HG02885 (cell line): Measurements from ENCODE around the gene ZFP3.
"Not testable (repeated sequence)": the region's sequence is repeated elsewhere in the genome, so short reads cannot be mapped to it uniquely, and the experiment has no call there.

Experiments used
- ATAC-seq: cut with Tn5 transposase; IDR thresholded peaks from one replicate; pipeline ENCODE4 v1.9.1; 2021; ENCODE audit warnings: mild to moderate bottlenecking; ENCODE audit not compliant: unreplicated experiment, poor library complexity

The ZFP3 gene

DNA sequence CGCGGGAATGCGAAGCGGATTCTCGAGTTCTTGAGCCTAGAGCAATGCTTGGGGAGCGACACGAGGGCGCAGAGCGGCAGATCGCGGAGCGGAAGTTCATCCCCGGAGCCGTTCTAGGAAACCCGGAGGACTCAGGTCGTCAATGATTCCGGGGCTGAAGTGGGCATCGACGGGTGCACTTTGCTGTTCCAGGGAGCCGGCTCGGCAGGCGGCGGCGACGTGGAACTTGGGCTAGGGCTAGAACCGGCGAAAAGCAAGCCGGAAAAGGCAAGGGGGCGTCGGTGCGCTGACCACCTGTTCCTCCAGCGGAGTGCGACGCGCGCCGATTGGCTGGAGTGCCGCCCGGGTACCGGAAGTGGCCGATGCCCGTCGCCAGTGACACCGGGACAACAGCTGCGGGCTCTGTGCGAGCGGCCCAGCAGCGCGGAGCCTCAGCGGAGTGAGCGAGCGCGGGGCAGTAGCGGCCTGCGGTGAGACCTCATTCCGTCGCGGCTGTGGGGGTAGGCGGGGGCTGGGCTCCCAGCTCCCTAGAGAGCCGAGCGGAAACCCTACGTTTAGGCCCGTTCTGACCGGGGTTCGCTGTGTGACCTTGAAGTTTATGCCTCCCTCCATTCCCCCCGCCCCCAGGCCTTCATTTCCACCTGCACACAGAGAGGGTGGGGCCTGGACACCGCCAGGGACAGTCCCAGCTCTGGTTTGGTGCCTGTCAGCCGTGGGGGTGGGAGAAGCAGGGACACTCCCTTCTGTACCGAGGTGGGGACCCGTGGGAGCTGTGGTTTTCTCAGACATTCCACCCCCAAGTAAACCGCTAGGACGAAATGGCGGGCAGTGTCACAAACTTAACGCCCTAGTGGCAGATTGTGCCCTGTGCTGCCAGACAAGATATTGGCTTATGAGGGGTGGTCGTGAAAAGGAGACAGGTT, at the start of gene ZFP3:
Gene ZFP3 (plus strand): TSS at position 362 of the 923 bp plus-strand sequence. CDS start 13,038 bp downstream, outside the sequence.
- peak; percentile 66 for ATAC-seq

DNA sequence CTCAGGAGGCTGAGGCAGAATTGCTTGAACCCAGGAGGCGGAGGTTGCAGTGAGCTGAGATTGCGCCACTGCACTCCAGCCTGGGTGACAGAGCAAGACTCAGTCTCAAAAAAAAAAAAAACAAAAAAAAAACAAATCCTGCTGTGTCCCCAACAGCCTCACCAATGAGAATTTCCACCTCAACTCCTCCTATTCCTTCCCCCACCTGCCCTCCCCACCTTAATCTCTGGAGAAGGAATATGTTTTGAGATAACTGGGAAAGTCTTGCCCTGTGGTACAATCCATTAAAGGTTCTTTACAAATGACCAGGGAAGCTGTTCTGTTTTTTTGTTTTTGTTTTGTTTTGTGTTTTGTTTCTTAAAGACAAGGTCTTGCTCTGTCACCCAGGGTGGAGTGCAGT, 48.1 kb upstream of the ZFP3 start:
- not testable (repeated sequence) for ATAC-seq

- ATAC-seq, result peak; percentile 62
These were observed 46.7 kb upstream of the ZFP3 start for GRCh38 chr17:5031365-5032082.

DNA sequence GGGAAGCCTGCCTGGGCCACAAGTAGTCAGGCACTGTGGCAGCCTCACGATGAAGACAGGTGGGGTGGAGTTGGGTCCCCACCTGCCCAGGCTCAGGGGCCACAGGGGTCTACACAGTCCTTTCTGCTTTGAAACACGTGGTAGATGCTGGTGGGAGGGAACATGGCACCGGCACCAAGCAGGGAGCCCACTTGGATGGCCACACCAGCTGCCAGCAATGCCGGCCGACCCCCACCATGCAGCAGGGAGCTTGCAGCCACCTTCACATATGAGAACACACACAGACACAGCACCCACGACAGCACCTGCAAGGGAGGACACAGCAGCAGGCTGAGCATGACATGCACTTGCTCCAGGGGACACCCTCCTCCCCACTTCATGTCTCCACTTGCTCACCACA, 45.4 kb upstream of the ZFP3 start:
- ATAC-seq, result no peak

DNA sequence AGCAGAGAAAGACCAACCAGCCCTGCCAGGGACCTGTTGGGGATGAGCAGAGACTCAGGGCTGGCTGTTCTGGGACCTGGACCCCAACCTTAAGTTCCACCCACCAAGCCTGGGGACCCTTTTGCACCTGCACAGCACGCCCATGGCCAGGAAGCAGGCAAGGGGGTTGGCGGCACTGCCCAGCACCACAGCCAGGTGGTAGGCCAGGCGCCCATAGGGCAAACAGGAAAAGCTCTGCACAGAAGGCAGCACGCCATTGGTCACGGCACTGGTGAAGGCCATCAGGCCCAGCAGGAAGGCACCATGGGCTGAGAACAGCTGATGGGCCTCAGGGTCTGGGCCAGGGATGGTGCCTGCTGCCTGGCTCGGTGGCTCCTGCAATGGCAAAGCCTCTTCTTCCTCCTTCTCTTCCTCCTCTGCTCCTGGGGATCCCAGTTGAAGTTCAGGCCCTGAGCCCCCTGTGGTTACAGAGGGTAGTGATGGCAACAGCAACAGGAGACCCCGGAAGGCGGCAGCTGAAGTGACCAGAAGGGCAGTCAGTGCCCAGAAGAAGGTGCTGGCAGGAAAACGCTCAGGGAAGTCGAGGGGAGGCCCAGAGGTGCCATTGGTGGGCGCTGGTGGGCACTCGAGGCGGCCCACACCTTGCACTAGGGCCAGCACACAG, 44.8 kb upstream of the ZFP3 start:
- no peak for ATAC-seq

GRCh38 chr17:5034063-5034462, 44.2 kb upstream of the ZFP3 start:
- ATAC-seq, result no peak

- no peak for ATAC-seq
These were observed 43.6 kb upstream of the ZFP3 start for GRCh38 chr17:5034651-5035050.

- ATAC-seq, result no peak
These were observed 43.0 kb upstream of the ZFP3 start, which contains the start of gene SLC52A1 for GRCh38 chr17:5035315-5035714. Gene SLC52A1, minus strand, starts transcription at chr17:5035426. Its CDS starts 820 bp downstream, at chr17:5034606.

DNA sequence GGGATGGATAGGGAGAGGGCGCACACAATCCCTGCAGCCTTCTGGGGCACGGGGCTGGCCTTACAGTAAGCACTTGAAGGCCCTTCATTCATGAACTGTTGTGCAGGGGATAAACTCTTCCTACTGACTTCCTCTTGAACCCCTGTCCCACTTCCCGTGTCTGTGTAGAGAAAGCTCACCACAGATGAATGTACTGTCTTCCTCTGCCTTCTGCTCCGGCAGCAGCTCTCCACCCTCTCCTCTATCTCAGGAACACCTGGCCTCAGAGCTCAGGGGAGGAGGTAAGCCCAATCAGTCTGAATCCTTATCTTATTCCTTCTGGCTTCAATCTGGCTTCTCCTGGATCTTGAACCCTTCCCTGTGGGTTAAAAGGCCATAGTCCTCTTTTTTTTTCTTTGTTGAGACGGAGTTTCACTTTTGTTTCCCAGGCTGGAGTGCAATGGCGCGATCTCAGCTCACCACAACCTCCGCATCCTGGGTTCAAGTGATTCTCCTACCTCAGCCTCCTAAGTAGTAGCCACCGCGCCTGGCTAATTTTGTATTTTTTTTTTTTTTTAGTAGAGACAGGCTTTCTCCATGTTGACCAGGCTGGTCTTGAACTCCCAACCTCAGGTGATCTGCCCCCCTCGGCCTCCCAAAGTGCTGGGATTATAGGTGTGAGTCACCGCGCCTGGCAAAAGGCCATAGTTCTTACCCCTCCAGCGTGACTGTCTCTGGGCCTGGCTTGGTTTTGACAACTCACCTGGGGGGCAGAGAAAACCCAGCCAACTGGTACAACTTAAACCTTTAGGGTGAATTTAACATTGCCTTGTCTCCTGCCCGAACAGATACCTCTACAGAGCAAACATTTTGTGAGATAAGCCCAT, 35.9 kb upstream of the ZFP3 start:
- ATAC-seq, result no peak

DNA sequence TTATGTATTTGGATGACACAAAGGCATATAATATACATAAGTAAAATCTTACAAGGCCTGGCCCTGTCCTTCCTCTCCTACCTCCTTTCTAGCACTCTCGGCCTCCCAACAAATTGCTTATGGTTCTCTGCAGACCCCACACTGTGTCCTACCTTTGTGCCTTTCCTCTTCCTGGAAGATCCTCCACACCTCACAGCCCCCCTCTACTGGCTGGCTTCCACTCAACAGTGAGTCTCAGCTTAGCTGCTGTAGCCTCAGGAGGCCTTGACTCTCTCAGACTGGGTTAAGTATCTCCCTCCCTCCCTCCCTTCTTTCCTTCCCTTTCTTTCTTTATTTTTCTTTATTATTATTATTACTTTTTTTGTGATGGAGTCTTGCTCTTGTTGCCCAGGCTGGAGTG, 34.7 kb upstream of the ZFP3 start:
- no peak for ATAC-seq

- ATAC-seq, result no peak
These were observed 33.6 kb upstream of the ZFP3 start for GRCh38 chr17:5044630-5045029.

DNA sequence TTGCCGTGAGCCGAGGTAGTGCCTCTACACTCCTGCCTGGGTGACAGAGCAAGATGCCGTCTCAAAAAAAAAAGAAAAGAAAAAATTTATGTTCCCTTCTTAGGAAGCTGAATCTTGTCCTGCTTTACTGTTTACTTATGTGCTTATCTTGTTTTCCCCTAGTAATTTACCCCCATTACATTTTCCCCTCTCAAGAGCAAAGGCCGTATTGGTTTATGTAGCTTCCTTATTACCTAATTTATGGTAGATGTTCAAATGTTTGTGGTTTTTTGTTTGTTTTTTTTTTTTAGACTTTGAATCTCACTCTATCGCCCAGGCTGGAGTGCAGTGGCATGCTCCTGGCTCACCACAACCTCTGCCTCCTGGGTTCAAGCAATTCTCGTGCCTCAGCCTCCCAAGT, 32.8 kb upstream of the ZFP3 start:
- no peak for ATAC-seq

DNA sequence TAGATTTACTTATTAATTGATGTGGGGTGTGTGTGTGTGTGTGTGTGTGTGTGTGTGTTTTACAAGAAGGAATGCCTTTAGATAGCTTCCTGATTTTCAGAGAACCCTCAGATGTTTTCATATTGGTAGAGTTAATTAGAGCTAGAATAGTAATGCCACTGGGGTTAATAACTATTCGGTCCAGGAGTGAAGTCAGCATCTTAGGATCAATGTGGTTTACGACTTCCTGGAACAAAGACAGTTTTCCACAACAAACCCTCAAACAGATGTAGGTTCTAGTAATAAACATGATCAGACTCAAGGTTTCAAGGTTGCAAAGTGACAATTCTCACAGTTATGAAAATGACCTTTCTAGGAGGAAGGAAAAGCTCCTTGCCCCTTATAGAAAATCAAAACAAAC, 30.8 kb upstream of the ZFP3 start:
- no peak for ATAC-seq

GRCh38 chr17:5049314-5049841, 28.9 kb upstream of the ZFP3 start:
- no peak for ATAC-seq

GRCh38 chr17:5050278-5050677, 28.0 kb upstream of the ZFP3 start:
- ATAC-seq, result no peak

DNA sequence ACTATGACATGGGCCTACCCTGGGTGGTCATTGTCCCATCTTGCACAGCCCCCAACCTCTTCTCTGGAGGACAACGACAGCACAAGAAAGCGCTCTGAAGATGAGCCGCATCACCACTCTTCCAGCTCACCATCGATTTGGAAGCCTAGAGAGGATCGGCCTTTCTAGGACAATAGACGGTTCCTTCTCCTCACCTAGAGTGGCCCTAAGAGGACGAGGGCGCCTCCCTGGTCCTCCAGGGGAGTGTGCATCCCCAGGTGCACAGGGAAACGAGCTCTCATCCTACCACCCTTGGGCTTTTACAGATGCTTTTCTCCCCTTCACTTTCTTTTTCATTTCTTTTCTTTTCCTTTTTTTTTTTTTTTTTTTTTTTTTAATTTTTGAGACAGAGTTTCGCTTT, 22.7 kb upstream of the ZFP3 start:
- no peak for ATAC-seq

GRCh38 chr17:5065227-5065744, 13.0 kb upstream of the ZFP3 start:
- ATAC-seq, result no peak

GRCh38 chr17:5068236-5068635, 10.0 kb upstream of the ZFP3 start:
- no peak for ATAC-seq

- ATAC-seq, result no peak
These were observed 8.5 kb upstream of the ZFP3 start for GRCh38 chr17:5069724-5070123.
